Activated T-cell treated with anti-CD3 and anti-CD28 coated beads for 48 hours (primary cell): ENCODE measurements around the gene LHPP.
A peak's percentile ranks its signal among the peaks of the same experiment; 100 is the strongest.
"Not testable (repeated sequence)": the region's sequence is repeated elsewhere in the genome, so short reads cannot be mapped to it uniquely, and the experiment has no call there.

Experiments
- DNase-seq: peaks from one replicate; pipeline ENCODE4 v3.0.0-alpha.2; 2020; ENCODE audit warnings: low read depth

Gene LHPP

DNA sequence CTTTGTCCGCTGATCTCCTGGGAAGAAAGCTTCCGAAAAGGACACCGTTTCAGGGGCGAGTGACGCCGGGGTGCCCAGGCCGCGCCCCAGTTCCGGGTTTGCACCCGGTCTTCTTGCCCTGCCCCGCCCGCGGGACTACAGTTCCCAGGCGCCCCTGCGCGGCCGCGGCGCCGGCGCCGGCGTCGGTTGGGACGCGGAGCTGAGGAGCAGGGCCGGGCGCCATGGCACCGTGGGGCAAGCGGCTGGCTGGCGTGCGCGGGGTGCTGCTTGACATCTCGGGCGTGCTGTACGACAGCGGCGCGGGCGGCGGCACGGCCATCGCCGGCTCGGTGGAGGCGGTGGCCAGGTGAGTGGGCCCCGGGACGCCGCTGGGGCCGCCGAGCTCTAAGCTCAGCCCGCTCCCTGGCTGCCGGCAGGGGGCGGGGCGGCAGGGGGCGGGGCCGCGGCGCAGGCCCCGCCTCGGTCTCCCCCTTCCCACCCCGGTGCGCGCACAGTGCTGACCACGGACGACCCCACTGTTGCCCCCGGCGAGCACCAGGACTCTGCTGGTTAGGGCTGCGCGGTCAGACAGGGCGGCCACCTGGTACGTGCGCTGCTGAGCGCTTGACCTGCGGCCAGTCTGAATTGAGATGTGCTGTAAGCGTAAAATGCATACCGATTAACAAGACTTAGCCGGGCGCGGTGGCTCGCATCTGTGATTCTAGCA lies at the start of gene LHPP:
TSS of gene LHPP (plus strand) at position 182 of the 706 bp plus-strand sequence. CDS start at position 222, 40 bp downstream.
- DNase-seq, result peak; percentile 91

- no peak for DNase-seq
These were observed 47.5 kb upstream of the LHPP start for GRCh38 chr10:124414076-124414475.

- DNase-seq, result no peak
These were observed 46.4 kb upstream of the LHPP start for GRCh38 chr10:124415210-124415609.

DNA sequence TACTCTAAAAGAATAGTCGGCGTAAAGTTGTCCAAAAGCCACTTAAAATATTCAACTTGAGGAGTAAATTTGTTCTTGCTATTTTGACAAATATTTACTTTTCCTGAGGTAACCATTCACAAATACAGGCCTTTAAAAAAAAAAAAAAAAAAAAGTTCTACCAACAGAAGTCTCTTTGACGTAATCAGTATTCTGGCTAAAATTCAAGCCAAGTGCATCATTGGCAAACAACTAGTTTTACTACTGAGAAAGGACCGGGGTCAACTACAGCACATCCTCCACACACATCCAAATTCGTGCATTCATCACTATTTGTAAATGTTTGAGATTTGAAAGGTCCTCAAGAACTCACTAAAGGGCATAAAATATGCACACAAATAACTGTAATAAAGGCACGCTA lies 44.9 kb upstream of the LHPP start:
- no peak for DNase-seq

DNA sequence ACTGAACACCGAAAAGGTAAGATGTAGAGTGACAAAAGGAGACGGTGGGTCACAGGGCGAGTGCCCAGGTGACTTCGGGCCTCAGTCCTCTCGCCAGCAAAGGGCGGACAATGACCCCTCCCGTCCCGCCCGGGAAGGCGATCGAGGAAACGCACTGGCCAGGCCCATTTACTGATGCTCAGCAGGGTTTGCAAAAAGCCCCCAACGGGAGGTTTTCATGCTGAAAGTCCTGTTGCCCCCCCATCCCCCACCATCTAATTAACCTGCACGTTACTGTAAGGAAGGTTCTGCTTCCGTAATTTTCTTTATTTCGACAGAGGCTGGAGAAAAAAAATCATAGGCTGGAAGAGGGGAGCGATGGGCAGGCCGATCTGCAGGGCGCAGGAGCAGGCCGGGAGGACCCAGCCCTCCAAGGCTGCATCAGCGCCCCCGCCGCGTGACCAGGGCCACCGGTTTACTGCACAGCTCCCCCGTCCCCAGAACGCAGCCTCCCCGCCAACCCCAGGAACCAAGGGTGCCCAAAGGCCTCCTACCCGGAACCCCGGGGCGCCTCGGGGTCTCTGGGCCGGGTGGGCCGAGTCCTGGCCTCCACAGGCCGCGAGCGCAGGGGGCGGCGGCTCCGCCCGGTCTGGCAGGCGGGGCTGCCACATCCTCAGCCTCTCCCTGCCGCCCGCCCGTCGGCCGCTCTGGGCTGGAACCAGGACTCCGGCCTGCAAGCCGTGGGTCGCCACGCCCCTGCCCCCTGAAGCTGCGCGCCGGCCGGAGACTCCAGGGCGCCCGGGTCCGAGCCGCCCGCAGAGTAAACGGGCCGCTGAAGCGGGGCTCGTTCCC lies 43.5 kb upstream of the LHPP start:
- DNase-seq, result peak; percentile 41

- peak; percentile 94 for DNase-seq
These were observed 42.7 kb upstream of the LHPP start, which contains the start of gene OAT for GRCh38 chr10:124418726-124419501. OAT (minus strand) TSS chr10:124418923; CDS start chr10:124412171, 6,752 bp downstream.

- DNase-seq, result no peak
These were observed 42.0 kb upstream of the LHPP start for GRCh38 chr10:124419635-124420034.

GRCh38 chr10:124420254-124420653 lies 41.4 kb upstream of the LHPP start:
- no peak for DNase-seq

DNA sequence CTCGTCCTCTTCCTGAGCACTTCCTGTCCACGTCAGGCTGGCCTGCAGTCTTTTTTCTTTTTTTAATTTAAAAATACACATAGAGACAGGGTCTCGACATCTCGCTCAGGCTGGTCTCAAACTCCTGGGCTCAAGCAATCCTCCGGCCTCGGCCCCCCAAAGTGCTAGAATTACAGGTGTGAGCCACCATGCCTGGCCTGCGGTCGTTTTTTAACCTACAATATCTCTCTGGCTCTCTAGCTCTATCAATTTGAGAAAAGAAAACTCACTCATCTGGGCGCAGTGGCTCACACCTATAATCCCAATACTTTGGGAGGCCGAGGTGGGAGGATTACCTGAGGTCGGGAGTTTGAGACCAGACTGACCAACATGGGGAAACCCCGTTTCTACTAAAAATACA lies 38.9 kb upstream of the LHPP start:
- no peak for DNase-seq

DNA sequence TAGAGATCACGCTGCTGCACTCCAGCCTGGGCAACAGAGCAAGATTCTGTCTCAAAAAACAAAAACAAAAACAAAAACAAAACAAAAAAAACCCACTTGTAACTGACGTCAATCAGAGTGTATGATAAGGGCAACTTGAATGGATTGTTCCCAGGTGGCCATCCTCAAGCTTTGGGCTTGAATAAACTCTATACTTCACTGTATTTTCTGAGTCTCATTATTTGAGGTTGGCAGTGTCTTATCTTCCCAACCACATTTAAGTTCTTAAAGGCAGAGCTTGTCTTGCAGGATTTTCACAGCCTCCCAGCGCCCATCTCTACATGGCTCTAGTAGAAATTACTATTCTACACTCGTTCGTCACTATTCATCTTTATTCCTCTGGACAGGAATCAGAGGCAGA lies 37.8 kb upstream of the LHPP start:
- no peak for DNase-seq

DNA sequence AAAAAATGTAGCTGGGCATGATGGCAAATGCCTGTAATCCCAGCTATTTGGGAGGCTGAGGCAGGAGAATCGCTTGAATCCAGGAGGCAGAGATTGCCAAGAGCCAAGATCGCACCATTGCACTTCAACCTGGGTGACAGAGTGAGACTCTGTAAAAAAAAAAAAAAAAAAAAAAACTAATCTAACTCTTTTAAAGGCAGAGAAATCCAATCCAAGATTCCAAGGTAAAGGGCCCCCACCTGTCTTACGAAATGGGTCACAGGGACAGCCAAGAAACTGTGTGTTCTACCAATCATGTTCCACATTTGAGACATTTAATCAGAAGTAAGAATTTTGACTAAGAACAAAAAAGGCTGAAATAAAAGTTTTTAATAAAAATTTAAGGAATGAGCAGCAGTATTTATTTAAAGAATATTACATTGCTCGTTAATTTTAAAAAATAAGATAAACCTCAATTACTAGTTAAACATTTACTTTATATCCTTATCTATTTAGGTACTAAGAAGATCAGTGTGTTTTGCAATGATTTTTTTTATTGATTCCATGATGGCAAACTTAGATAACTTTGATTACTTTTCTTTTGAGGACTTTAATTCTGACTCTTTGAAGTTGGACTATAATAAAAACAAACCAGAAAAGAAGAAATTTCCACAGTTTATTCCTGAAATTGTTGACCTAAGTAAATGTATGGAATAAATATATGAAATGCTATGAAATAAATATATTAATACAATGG lies 36.2 kb upstream of the LHPP start:
- DNase-seq, result no peak

DNA sequence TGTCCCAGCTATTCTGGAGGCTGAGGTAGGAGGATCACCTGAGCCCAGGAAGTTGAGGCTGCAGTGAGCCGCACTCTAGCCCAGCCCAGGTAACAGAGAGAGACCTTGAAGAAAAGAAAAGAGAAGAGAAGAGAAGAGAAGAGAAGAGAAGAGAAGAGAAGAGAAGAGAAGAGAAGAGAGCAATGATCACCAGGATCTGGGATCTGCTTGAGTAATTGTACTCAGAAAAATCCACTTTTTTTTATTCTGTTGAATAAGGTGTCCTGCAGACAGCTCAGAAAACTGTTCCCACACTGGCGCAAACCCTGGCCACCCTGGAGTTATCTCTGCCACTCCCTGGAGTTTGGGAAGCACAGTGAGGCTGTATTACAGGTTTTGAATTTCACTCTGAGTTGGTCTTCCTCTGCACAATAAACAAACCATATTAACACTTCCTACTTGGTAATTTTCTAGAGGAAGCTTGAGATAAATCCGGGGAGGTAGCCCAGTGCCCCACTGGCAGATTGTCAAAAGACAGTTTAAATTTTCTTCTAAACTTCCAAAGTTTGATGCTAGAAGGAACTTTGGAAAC lies 33.3 kb upstream of the LHPP start:
- DNase-seq, result no peak

GRCh38 chr10:124429576-124429975 lies 32.0 kb upstream of the LHPP start:
- no peak for DNase-seq

GRCh38 chr10:124430077-124430476 lies 31.5 kb upstream of the LHPP start:
- DNase-seq, result no peak

DNA sequence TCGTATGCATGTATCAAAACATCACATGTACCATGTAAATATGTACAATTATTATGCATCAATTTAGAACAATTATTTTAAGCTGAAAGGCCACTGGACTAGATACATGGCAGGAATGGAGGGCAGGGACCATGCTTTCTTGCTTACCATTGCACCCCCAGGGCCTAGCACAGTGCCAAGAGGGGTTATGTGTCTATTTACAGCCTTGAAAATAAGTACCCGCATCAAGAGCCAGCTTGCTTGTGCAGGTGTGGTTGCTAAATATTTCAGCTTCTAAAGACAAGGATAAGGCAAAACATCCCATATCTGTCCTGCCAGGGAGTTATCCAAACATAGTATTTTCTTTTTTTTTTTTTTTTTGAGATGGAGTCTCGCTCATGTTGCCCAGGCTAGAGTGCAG lies 28.2 kb upstream of the LHPP start:
- DNase-seq, result no peak

- DNase-seq, result not testable (repeated sequence)
These were observed 25.9 kb upstream of the LHPP start for GRCh38 chr10:124435683-124436082.

DNA sequence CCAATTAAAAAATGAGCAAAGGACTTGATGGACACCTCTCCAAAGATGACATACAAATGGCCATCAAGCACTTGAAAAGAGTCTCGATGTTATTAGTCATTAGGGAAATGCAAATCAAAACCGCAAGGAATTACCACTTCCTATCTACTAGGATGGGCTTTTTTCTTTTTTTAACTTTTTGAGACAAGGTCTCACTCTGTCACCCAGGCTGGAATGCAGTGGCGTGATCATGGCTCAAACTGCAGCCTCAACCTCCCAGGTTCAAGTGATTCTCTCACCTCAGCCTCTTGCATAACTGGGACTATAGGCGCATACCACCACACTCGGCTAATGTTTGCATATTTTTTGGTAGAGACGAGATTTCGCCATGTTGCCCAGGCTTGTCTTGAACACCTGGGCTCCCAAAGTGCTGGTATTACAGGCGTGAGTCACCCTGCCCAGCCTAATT lies 25.4 kb upstream of the LHPP start:
- no peak for DNase-seq

- not testable (repeated sequence) for DNase-seq
These were observed 19.9 kb upstream of the LHPP start for GRCh38 chr10:124441694-124442093.

DNA sequence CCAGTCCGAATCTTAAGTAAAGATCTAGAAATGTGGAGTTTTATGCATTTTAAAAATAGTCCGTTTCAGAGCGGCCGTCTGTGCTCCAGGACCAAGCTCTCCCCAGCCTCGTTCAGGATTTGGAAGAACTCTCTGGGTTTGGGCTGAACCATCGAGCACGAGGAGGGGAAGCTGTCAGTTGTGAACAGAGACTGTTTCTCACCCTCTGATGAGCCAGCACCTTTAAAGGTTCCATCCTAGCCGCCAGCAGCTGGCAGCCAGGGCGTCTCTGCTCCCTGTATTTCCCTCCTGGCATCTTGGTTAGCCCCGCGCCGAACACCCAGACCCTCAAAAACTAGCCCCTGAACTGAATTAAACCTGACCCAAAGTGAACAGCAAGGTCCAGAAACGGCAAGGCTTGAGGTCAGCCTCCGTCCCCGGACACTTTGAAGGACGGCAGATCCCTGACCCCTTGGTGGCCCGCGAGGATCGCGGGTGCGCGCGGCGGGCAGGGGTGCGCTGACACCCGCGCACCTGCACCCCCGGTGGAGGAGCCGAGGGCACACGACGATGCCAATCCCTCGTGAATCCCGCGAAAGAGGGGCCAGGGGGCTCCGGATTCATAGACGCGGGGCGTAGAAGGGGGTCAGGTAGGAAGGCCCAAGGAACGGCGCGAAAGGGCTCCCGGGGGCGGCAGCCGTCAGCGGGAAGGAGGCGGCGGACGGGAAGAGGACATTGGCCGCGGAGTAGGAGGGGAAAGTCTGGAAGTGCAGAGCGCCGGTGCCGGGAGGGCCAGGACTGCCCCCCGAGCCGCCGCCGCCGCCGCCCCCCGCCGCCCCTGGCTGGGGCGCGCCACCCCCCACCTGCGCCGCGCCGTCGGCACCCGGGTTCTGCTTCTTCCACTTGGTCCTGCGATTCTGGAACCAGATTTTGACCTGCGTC lies 14.5 kb upstream of the LHPP start:
- no peak for DNase-seq

- DNase-seq, result no peak
These were observed 13.7 kb upstream of the LHPP start for GRCh38 chr10:124447751-124448466.
